HS-27A (cell line): ENCODE results near the gene PRKCA.

Experiments
- DNase-seq: peaks from one replicate; pipeline ENCODE4 v3.0.0-alpha.2; 2012; ENCODE audit warnings: low read depth, missing footprints

The PRKCA gene

DNA sequence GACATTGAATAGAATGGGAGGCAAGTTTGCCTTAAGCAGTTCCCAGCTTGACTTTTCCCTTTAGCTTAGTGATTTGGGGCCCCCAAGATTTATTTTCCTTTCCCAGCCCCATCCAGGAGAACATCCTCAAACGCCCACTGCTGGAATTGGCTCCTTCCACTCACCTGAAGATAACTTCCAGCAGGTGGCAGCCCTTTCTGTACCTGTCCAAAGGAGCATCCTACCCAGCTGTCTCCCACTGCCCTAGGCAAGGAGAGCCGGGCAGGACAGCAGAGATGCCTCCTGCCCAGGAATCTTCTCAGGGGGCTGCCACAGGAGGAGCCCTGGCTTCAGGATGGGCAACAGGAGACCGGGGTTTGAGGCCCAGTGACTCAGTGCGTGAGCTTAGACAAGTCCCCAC is 538.9 kb downstream of the PRKCA start:
- no peak for DNase-seq

DNA sequence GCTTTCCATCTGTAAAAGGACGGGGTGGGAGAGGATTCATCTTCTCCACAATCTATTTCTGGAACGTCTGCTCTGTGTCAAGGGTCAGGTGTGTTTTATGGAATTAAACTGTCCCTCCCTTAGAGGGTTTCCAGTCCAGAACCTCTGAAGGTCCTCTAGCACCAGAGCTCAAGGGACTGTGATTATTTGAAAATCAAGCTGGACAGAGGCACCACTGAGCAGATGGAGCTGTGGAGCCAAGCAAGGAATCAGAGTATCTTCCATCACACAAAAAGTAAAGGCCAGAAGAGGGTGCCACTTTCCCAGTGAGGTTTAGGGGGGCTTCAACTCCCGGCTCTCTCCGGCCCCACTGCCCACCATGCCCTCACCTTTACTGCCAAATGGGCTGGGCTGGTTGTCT is 539.3 kb downstream of the PRKCA start:
- no peak for DNase-seq

DNA sequence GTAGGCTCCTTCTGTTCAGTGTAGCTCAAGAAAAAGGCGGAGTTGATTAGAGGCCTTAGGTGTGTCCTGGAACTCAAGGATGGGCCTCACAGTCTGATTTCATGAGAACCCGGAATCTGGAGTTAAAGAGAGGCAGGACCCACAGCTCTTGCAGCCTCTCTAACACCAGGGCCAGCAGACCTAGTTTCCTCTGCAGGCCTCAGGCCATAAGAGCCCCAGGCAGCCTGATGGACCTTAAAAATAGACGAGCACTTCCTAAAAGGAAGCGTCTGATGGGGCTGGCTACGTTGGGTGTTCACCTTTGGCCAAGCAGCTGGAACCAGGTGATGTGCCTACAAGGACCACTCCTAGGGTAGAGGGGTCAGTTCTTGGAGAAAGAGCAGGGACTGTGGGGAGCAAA is 540.1 kb downstream of the PRKCA start:
- no peak for DNase-seq

DNA sequence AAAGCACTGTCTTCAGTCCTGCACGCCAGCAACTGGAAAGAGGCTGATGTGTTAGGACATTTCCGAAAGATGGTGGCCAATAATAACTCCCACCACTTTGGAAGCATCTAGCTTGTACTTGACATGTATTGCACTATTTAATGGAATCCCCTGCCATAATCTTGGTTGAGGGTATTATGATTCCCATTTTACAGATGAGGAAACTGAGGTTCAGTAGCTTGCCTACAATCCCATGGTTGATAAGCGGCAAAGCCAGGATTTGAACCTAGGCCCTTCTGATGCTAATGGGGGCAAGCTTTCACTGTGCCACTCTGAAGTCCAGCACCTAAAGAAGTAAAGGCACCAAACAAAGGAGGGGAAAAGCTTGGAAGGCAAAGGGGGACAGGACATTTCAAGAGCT is 540.5 kb downstream of the PRKCA start:
- no peak for DNase-seq

DNA sequence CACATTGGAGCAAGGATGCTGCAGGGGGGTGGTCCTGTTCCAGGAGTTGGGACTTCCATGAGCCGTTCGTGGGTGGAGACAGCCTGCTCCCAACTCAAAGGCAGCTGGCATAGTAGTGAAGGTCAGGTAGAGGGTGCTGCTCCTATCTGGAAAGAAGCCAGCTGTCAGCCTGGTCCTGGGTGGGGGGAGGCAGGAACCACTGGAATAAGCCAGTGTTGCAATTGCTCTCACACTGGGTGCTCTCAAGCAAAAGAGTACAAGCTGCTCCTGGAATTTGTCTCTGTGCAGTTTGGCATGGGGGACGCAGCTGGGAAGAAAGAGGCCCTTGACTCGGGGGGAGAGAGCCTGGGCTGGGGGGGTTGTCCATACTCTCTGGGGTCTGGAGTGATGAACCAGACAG is 541.2 kb downstream of the PRKCA start:
- DNase-seq, result no peak

DNA sequence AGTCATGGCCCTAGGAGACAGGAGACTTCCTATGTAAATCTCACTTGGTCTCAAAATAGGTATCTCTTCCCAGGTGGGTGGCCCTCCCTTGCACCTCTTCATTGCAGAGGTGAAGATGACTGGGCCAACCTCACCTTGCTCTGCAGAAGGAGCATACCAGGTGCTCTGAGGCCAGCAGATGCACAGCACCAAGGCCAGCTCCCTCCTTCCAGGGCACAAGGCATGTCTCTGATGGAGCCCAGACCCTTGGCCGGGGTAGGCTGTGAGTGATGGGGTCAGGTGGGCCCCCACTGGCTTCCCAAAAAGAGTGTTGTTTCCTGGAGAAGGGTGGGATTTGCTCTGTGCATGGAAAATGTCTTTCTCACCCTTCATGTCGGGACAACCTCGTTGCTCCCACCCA is 545.3 kb downstream of the PRKCA start:
- DNase-seq, result no peak

DNA sequence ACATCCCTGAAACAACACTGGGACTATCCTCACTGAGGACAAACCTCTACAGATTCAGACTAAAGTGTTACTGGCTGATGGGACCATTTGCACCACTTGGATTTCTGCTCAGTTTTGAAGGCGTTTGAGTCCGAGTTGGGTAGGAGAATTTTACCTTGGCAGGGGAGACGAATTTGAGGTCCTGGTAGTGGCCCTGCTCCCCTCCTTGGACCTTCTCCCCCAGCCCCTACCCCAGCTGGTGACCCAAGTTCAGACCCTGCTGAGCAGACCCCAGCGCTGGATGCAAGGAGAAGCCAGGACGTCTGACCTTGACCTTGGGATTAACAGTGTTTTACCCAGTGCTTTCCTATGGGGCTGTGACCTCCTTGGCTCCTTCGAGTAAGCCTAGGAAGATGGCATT is 546.1 kb downstream of the PRKCA start:
- DNase-seq, result no peak

DNA sequence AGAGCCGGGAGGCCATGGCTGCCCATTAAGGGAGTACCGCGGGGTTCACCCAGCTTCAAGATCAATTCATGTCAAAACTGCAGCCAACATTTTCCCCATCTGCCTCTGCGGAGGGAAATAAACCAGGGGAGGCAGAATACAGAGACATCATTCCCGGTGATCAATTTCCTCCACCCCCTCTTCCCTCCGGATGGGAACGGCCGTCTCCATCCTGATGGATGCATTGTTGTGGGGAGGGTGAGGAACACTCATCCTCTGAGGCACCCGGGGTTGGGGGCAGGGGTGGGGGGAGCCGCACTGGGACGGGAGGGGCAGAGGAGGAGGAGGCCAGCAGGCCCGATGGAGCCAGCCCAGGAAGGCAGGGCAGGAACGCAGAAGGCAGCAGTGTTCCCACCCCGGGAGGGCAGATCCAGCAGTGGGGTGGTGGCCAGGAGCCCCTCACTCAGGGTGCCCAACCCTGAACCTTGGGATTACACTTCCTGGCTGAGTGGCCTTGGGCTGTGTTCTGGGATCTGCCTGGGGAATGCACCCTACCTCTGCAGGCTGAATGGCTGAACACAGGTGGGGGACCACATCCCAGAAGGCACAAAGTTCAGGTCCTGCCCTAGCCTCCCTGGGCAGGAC is 546.7 kb downstream of the PRKCA start:
- DNase-seq, result no peak

DNA sequence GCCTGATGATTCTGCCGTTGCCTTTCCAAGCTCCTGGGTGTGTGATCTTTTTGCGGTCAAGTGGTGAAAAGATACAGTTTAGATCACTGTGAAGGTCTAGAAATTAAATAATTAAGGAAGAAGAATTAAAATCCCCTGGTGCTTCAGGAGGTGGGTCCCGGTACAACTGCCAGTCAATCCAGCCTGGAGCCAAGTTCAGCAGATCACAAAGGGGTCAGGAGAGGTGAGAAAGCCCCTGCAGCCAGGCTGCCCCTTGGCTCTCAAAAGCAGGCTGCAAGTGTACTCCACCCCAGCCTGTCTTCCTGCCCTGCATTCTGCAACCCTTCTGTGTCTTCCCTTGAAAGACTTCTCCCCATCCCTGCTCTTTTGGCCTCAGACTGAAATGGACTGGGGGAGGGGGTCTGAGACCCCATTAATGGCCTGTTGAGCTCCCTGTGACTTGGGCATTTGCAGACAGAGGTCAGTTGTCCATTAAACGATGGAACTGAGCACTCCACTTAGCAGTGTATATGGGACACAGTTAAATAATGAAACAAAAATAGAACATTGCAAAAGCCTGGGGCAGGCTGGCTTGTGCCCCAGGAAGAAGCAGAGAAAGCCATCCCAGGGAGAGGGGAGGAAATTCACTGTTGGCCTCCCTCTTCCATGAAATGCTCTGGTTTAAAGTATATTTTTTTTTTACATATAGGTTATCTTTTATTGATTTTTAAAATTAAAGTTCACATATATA is 547.6 kb downstream of the PRKCA start:
- no peak for DNase-seq

DNA sequence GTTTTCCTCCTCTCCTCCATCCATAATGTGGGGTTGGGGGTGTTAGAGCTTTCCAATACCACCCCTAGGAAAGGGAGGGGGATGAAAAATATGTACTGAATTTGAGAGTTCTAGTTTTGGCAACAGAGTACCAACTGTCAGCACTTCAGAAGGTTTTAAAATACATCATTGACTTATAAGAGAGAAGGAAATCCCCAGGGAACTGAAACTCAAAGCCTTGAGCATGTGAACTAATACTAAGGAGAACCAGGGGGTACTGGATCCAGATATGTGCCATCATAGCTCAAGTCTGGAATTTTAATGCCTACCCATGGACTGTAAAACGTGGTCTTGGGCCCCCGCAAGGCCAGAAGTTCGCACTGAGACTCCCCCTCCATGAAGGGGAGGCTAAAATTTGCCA is 548.3 kb downstream of the PRKCA start:
- DNase-seq, result no peak

DNA sequence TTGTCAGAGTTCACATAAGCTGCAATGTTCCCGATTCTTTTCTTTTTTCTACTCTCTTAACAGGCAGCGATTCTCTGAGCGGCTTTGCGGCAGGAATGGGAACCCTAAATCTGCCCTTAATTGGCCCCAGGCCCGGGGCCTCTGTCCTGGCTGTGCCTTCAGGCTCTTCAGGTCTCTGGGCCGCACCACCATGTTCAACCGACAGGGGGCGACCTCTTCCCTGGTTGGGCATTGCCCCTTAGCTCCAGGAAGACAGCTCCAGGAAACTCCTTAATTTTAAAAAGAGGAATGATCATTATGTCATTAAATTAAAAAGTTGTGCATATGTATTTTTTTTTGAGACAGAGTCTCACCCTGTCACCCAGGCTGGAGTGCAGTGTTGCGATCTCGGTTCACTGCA is 552.8 kb downstream of the PRKCA start:
- DNase-seq, result no peak

DNA sequence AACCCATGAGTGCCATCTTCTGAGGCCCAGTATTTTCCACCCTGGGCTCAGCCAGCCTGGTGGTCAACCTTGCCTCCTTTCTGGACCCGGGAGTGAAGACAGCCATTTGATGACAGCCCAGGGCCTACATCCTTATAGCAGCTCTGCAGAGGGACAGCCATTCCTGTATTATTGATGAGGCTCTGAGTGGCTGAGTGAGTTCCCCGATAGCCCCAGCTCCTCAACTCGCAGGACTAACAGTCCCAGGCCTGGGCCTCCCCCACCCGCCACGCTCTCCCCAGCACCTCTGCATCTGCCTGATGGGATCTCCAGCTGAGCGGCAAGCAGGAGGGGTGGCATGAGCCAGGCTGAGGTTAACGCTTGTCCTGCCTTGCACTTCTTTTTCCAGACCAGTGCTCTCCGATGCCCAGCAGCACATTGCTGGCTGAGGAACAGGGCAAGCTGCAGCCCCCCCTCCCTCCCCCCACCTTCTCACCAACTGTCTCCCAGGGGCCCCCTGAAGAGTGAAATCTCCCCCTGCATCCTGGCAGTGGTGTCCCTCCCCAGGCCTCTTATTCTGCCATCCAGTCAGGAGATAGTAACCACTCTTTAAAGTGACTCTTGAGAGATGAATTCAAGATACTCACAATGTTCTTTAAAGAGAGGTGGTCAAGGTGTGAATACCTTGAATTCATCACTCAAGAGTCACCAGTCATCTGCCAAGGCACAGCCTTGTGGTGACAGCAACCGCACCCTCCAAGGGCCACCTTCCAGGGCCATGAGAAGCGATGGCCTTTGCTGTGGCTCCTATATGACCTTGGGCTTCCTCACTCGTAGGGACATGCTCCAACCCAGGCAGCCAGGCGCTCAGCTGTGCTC is 556.0 kb downstream of the PRKCA start:
- no peak for DNase-seq

DNA sequence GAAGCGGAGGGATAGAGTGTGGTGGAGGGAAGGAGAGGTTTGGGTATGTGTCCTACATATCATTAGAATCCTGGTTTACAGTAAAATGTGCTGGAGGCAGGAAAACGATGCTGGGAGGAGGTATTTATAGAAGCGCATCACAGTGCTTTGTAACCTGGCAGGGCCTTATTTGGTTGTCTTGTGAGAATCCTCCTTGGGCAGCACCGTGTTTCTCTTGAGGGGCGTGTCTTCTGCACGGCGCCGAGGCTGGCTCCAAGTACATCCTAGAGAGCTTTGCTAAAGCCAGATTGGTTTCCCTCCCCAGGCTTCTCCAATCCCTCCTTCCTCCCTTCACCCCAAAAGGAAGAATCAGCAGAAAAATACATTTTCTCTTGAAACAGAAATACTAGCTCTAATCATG is 556.9 kb downstream of the PRKCA start:
- no peak for DNase-seq

DNA sequence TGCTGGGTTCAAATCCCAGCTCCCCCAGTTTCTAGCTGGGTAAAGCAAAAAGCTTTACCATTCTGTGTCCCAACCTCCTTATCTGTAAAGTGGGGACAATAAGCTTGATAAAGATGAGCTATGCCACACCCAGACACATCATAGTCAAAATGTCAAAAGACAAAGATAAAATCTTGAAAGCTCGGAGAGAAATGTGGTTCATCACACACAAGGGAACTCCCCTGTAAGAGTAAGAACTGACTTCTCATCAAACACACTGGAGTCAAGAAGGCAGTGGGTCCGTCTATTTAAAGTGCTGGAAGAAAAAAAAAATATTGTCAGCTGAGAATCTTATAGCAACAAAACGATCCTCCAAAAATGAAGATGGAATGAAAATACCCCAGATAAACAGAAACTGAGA is 557.8 kb downstream of the PRKCA start:
- DNase-seq, result no peak
